ENCODE measurements around the gene SOST. TPM values are rescaled to one million over a fixed set of nuclear protein-coding genes. Genes with fewer than 3 reads are reported as not detected.

Gene SOST
- total RNA-seq, 3 donors from 2014 or later (not counting 1 experiment from before 2014, with no cell fraction given) = not detected

DNA sequence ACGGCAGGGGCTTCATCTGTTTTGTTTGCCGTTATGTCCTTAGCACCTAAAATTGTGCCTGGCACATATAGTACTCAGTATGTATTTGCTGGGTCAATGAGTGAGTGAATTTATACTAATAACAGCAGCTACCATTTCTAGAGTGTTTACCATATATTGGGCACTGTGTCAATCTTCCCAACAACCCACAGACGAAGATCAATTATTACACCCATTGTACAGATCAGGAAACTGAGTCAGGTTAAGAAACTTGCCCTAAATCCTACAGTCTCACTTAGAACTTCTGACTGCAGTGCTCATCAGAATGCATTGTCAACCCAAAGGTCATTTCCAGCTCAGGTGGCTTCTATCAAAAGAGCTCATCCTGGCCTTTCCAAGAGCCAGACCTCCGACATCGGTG is 52.4 kb downstream of the SOST start:
- intact Hi-C loops (cut with micrococcal nuclease) = no loop called here
- H3K4me1 Mint-ChIP-seq = peaks cover 13 to 15% of the 10 kb centered on the region in 2 donors
- ATAC-seq (no peak), DNase-seq (no peak)
- no peaks in the 10 kb centered on the region for H3K9me3 ChIP-seq (ENCODE audit: control insufficient read depth, insufficient read depth, low read length)
- TF ChIP-seq, protein P1, sequence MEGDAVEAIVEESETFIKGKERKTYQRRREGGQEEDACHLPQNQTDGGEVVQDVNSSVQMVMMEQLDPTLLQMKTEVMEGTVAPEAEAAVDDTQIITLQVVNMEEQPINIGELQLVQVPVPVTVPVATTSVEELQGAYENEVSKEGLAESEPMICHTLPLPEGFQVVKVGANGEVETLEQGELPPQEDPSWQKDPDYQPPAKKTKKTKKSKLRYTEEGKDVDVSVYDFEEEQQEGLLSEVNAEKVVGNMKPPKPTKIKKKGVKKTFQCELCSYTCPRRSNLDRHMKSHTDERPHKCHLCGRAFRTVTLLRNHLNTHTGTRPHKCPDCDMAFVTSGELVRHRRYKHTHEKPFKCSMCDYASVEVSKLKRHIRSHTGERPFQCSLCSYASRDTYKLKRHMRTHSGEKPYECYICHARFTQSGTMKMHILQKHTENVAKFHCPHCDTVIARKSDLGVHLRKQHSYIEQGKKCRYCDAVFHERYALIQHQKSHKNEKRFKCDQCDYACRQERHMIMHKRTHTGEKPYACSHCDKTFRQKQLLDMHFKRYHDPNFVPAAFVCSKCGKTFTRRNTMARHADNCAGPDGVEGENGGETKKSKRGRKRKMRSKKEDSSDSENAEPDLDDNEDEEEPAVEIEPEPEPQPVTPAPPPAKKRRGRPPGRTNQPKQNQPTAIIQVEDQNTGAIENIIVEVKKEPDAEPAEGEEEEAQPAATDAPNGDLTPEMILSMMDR (IDR thresholded peaks at IDR 0.05) = no peak
- H3K4me3 Mint-ChIP-seq = no peak overlapping the region
- peaks cover 5% of the 10 kb centered on the region for H3K27me3 ChIP-seq (ENCODE audit: control insufficient read depth, insufficient read depth, low read length)
- H3K27me3 Mint-ChIP-seq (ENCODE audit: low read depth in 2 of 2) = peaks cover 39 to 64% of the 10 kb centered on the region in 2 donors
- WGBS (ENCODE audit: insufficient coverage) = 94% methylated on average over 5 of the region's 5 CpGs
- no peak overlapping the region for H3K27ac ChIP-seq (ENCODE audit: low read length)
- H3K9me3 Mint-ChIP-seq = no peaks in the 10 kb centered on the region
- H3K4me1 ChIP-seq (ENCODE audit: control insufficient read depth, insufficient read depth, low read length) = peaks cover 11% of the 10 kb centered on the region
- H3K36me3 Mint-ChIP-seq = no peaks in the 10 kb centered on the region
- H3K36me3 ChIP-seq (ENCODE audit: control insufficient read depth, insufficient read depth, low read length) = no peaks in the 10 kb centered on the region
- H3K27ac Mint-ChIP-seq = no peak overlapping the region
- H3K4me3 ChIP-seq (ENCODE audit: low read length) = no peak overlapping the region

Other genes with a start within 250 kb of the SOST start
- not detected for gene ETV4, start 212.5 kb downstream of the SOST start, total RNA-seq
- under 1 TPM in 1 of 3 donors, not detected in 2; 0.18 TPM for gene MEOX1, start 96.9 kb downstream of the SOST start, total RNA-seq
- gene DUSP3, start 20.2 kb upstream of the SOST start, total RNA-seq = 10 to 100 TPM in 2 of 3 donors, 1 to 10 TPM in 1; 6.3 to 15.9 (median 12.9) TPM
- not detected for gene CFAP97D1, start 21.6 kb upstream of the SOST start, total RNA-seq
- not detected for gene MPP3, start 74.4 kb upstream of the SOST start, total RNA-seq
- gene CD300LG, start 88.4 kb upstream of the SOST start, total RNA-seq = not detected
- 1 to 10 TPM in 1 of 3 donors, under 1 TPM in 2; 0.75 to 2.0 (median 0.85) TPM for gene MPP2, start 148.7 kb upstream of the SOST start, total RNA-seq
- gene PPY, start 183.7 kb upstream of the SOST start, total RNA-seq = not detected
- not detected for gene PYY, start 195.1 kb upstream of the SOST start, total RNA-seq
- 1 to 10 TPM in 2 of 3 donors, under 1 TPM in 1; 0.92 to 1.7 (median 1.1) TPM for gene NAGS, start 245.8 kb upstream of the SOST start, total RNA-seq

Measured in natural killer cell (primary cell).